ENCODE measurements around the gene PPEF2. TPM values are rescaled to one million over a fixed set of nuclear protein-coding genes. Genes with fewer than 3 reads are reported as not detected.

The PPEF2 gene
- total and polyA plus RNA-seq, 10 of the 15 experiments (the other 5 are each of a cell fraction or from before 2014, with no cell fraction given): not detected

DNA sequence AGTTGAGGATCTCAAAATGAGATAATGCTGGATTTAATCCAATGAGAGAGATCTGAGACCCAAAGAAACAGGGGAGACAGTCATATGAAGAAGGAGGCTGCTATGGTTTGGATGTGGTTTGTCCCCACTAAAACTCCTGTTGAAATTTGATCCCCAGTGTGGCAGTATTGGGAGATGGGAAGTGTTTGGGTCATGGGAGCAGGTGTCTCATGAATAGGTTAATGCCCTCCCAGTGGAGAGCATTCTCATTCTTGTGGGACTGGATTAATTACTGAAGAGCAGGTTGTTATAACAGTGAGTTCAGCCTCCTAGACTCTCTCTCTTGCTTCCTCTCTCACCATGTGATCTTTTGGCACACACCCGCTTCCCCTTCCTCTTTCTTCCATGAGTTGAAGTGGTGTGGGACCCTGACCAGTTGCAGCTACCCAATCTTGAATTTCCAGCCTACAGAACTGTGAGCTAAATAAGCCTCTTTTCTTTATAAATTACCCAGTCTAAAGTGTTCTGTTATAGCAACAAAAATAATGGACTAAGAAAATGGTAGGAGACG, 70.3 kb downstream of the PPEF2 start (continued):
- TF ChIP-seq, protein P1, sequence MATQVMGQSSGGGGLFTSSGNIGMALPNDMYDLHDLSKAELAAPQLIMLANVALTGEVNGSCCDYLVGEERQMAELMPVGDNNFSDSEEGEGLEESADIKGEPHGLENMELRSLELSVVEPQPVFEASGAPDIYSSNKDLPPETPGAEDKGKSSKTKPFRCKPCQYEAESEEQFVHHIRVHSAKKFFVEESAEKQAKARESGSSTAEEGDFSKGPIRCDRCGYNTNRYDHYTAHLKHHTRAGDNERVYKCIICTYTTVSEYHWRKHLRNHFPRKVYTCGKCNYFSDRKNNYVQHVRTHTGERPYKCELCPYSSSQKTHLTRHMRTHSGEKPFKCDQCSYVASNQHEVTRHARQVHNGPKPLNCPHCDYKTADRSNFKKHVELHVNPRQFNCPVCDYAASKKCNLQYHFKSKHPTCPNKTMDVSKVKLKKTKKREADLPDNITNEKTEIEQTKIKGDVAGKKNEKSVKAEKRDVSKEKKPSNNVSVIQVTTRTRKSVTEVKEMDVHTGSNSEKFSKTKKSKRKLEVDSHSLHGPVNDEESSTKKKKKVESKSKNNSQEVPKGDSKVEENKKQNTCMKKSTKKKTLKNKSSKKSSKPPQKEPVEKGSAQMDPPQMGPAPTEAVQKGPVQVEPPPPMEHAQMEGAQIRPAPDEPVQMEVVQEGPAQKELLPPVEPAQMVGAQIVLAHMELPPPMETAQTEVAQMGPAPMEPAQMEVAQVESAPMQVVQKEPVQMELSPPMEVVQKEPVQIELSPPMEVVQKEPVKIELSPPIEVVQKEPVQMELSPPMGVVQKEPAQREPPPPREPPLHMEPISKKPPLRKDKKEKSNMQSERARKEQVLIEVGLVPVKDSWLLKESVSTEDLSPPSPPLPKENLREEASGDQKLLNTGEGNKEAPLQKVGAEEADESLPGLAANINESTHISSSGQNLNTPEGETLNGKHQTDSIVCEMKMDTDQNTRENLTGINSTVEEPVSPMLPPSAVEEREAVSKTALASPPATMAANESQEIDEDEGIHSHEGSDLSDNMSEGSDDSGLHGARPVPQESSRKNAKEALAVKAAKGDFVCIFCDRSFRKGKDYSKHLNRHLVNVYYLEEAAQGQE (IDR thresholded peaks at IDR 0.05; ENCODE audit: low read depth, low read length): no peak
- no peak for TF ChIP-seq RFX5 (IDR thresholded peaks at IDR 0.05; ENCODE audit: low read depth, low read length)
- no peak for TF ChIP-seq YBX1 (IDR thresholded peaks at IDR 0.05)
- TF ChIP-seq BRCA1 (IDR thresholded peaks at IDR 0.05; ENCODE audit: low read depth, low read length): no peak
- TF ChIP-seq HDAC2 (IDR thresholded peaks at IDR 0.05): no peak
- TF ChIP-seq, protein P2, sequence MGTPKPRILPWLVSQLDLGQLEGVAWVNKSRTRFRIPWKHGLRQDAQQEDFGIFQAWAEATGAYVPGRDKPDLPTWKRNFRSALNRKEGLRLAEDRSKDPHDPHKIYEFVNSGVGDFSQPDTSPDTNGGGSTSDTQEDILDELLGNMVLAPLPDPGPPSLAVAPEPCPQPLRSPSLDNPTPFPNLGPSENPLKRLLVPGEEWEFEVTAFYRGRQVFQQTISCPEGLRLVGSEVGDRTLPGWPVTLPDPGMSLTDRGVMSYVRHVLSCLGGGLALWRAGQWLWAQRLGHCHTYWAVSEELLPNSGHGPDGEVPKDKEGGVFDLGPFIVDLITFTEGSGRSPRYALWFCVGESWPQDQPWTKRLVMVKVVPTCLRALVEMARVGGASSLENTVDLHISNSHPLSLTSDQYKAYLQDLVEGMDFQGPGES (IDR thresholded peaks at IDR 0.05): no peak

DNA sequence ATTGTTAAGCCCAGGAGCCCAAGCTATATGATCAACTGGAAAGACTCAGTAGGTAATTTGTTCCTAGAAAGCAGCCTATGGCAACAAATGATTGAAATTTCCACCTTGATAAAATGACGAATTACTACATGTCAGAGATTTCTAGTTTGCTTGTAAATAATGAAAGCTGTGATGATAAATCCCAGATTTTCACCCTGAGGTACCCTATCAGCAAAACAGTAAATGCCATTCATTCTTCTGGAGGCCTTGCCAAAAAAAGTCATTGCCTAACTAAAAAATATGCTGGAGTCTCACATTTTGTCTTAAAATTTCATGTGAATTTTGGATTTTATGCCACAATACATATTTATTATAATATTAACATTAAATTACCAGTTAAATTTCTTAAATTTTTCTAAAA, 71.3 kb downstream of the PPEF2 start:
- Histone ChIP-seq H3K79me2 (ENCODE audit: control insufficient read depth, insufficient read depth, low read length) (no peaks in the 10 kb centered on the region), H3K9ac (ENCODE audit: control insufficient read depth, insufficient read depth, low read length) (no peak overlapping the region), H3K27me3 (replicated peaks in 1 of 2; ENCODE audit: control insufficient read depth in 2 of 2, insufficient read depth in 2 of 2, low read length in 1 of 2) (no peaks in the 10 kb centered on the region), H3K4me3 (no peak overlapping the region), H3K36me3 (ENCODE audit: control insufficient read depth in 2 of 2, insufficient read depth in 2 of 2, low read length in 1 of 2) (no peaks in the 10 kb centered on the region), H3K9me3 (replicated peaks; ENCODE audit: control insufficient read depth, insufficient read depth, low read length) (no peaks in the 10 kb centered on the region), H3K4me1 (ENCODE audit: control insufficient read depth, insufficient read depth, low read length) (no peaks in the 10 kb centered on the region), H2AFZ (ENCODE audit: control insufficient read depth, low read depth, low read length) (no peak overlapping the region), H3K4me2 (ENCODE audit: control insufficient read depth, insufficient read depth) (no peak overlapping the region), H3K27ac (ENCODE audit: control insufficient read depth, insufficient read depth) (no peak overlapping the region), H4K20me1 (ENCODE audit: control insufficient read depth, insufficient read depth) (no peaks in the 10 kb centered on the region)
- intact Hi-C loops (cut with micrococcal nuclease; ENCODE audit: unreplicated experiment) (no loop called here), in situ Hi-C loops (cut with MboI) (no loop called here)
- DNase-seq (ENCODE audit: low read depth, low spot score): no peak
- no peak for ATAC-seq
- RAD21 ChIA-PET (ENCODE audit: unreplicated experiment): interaction anchor here (0.7 kb wide), 1 partner anchor 227 kb away, joined by 3 read pairs; no protein-coding TSS in a partner anchor
- 18% methylated on average over 1 of the region's 1 CpG for WGBS (ENCODE audit: insufficient coverage, insufficient replicate concordance, low lambda C conversion rate, missing lambda C conversion rate)
- POLR2A ChIA-PET: no interaction called here
- BruUV-seq (replicated peaks): no TSS peak
- CTCF ChIA-PET: interaction anchor here (0.6 to 1.0 kb wide), 3 partner anchors 16 to 1571 kb away, joined by 3 to 4 read pairs (median 3); no protein-coding TSS in a partner anchor
- no peak for FAIRE-seq
- SMC1A ChIA-PET (ENCODE audit: uncharacterized antibody, unreplicated experiment): no interaction called here
- TF ChIP-seq, protein P3, sequence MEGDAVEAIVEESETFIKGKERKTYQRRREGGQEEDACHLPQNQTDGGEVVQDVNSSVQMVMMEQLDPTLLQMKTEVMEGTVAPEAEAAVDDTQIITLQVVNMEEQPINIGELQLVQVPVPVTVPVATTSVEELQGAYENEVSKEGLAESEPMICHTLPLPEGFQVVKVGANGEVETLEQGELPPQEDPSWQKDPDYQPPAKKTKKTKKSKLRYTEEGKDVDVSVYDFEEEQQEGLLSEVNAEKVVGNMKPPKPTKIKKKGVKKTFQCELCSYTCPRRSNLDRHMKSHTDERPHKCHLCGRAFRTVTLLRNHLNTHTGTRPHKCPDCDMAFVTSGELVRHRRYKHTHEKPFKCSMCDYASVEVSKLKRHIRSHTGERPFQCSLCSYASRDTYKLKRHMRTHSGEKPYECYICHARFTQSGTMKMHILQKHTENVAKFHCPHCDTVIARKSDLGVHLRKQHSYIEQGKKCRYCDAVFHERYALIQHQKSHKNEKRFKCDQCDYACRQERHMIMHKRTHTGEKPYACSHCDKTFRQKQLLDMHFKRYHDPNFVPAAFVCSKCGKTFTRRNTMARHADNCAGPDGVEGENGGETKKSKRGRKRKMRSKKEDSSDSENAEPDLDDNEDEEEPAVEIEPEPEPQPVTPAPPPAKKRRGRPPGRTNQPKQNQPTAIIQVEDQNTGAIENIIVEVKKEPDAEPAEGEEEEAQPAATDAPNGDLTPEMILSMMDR (IDR thresholded peaks at IDR 0.05 in 2 of 3, conservative IDR thresholded peaks at IDR 0.05 in 1 of 3; ENCODE audit: control insufficient read depth in 2 of 3, extremely low read depth in 1 of 3, insufficient read depth in 1 of 3, low read depth in 3 of 3, low read length in 3 of 3): no peak
- TF ChIP-seq NFYB (IDR thresholded peaks at IDR 0.05; ENCODE audit: insufficient read depth, low read depth, low read length): no peak
- TF ChIP-seq, protein P4, sequence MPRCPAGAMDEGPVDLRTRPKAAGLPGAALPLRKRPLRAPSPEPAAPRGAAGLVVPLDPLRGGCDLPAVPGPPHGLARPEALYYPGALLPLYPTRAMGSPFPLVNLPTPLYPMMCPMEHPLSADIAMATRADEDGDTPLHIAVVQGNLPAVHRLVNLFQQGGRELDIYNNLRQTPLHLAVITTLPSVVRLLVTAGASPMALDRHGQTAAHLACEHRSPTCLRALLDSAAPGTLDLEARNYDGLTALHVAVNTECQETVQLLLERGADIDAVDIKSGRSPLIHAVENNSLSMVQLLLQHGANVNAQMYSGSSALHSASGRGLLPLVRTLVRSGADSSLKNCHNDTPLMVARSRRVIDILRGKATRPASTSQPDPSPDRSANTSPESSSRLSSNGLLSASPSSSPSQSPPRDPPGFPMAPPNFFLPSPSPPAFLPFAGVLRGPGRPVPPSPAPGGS (IDR thresholded peaks at IDR 0.05; ENCODE audit: borderline replicate concordance, insufficient read depth, low read depth, low read length, poor library complexity, severe bottlenecking): no peak
- TF ChIP-seq, protein P5, sequence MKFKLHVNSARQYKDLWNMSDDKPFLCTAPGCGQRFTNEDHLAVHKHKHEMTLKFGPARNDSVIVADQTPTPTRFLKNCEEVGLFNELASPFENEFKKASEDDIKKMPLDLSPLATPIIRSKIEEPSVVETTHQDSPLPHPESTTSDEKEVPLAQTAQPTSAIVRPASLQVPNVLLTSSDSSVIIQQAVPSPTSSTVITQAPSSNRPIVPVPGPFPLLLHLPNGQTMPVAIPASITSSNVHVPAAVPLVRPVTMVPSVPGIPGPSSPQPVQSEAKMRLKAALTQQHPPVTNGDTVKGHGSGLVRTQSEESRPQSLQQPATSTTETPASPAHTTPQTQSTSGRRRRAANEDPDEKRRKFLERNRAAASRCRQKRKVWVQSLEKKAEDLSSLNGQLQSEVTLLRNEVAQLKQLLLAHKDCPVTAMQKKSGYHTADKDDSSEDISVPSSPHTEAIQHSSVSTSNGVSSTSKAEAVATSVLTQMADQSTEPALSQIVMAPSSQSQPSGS (IDR thresholded peaks at IDR 0.05; ENCODE audit: low read length): no peak

All from GM12878 (cell line).